HCT116 (cell line): ENCODE results near the gene TOR4A.

ENCODE experiments used
- EZH2 ChIP-seq: fragments of 200-600 bp; sonication (generic); IDR thresholded peaks from 2 replicates; pipeline ENCODE4 v1.6.1; 2017; ENCODE audit warnings: antibody characterized with exemption, mixed run types
- POLR2A ChIP-seq: IDR thresholded peaks from 2 replicates; pipeline ENCODE4 v1.7.0; 2011; ENCODE audit warnings: borderline replicate concordance; ENCODE audit not compliant: insufficient read depth, insufficient read length; ENCODE audit errors: extremely low read depth
- POLR2AphosphoS5 ChIP-seq: IDR thresholded peaks from 2 replicates; pipeline ENCODE4 v1.6.1; 2011; ENCODE audit warnings: mild to moderate bottlenecking, low read depth, low read length, moderate library complexity
- SP1 ChIP-seq: IDR thresholded peaks from 2 replicates; pipeline ENCODE4 v1.6.1; 2012; ENCODE audit warnings: low read depth
- SRF ChIP-seq: IDR thresholded peaks from 2 replicates; pipeline ENCODE4 v1.6.1; 2012; ENCODE audit warnings: low read depth
- ZFX ChIP-seq: fragments of 450-650 bp; IDR thresholded peaks from 2 replicates; pipeline ENCODE4 v1.6.1; 2017
- ZNF274 ChIP-seq: fragments of 200-500 bp; sonication (Bioruptor generic); IDR thresholded peaks from 2 replicates; pipeline ENCODE4 v1.6.1; 2014; ENCODE audit warnings: mild to moderate bottlenecking, low read depth, low read length, inconsistent platforms
- TF ChIP-seq, protein P1 (sequence below), 3 experiments: fragments of 200-600 bp in 1 of 3; sonication (generic) in 1 of 3; IDR thresholded peaks in 2 of 3; conservative IDR thresholded peaks in 1 of 3; 2 replicates each; pipeline ENCODE4 v1.5.1; 2012 to 2017; ENCODE audit warnings: low read depth in 2 of 3, low read length in 2 of 3, antibody characterized with exemption in 1 of 3, borderline replicate concordance in 1 of 3, control low read depth in 1 of 3, mild to moderate bottlenecking in 1 of 3, mixed read lengths in 1 of 3, mixed run types in 1 of 3, moderate library complexity in 1 of 3; ENCODE audit not compliant: insufficient read depth in 1 of 3
- TF ChIP-seq, protein P2 (sequence below): IDR thresholded peaks from 2 replicates; pipeline ENCODE4 v1.6.1; 2012; ENCODE audit warnings: low read depth

DNA sequence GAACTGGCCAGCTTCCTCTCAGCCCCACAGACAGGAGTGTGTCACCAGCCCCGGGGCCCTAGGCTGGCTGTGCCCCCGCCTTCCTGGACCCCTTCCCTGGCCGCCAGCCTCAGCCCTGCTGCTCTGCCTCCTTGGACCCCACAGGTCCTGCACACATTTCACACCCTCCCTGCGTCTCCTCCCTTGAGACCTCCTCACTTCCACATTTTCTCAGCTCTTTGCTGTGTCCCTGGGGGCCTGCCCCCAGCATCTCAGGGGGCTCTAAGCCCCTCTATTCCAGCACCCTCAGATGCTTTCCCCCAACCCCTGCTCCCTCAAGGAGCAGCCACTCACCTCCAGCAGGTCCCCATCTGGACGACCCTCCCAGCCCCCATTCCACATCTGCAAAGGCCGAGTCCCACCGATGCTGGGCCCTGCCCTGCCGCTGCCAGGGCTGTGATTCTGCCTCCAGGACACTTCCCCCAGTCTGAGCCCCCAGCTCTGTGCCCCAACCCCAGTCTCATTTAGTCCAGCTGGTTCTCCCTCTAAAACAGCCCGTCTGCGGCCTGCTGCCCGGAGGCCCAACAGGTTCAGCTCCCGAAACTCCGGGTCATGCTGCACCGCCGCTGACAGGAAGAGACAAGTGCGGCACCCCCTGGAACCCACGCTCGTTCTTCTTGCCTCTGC lies 42.6 kb upstream of the TOR4A start:
- TF ChIP-seq SRF (no peak), EZH2 (no peak), SP1 (no peak), ZFX (no peak), POLR2AphosphoS5 (no peak), POLR2A (no peak), ZNF274 (no peak)
- TF ChIP-seq, protein P1, sequence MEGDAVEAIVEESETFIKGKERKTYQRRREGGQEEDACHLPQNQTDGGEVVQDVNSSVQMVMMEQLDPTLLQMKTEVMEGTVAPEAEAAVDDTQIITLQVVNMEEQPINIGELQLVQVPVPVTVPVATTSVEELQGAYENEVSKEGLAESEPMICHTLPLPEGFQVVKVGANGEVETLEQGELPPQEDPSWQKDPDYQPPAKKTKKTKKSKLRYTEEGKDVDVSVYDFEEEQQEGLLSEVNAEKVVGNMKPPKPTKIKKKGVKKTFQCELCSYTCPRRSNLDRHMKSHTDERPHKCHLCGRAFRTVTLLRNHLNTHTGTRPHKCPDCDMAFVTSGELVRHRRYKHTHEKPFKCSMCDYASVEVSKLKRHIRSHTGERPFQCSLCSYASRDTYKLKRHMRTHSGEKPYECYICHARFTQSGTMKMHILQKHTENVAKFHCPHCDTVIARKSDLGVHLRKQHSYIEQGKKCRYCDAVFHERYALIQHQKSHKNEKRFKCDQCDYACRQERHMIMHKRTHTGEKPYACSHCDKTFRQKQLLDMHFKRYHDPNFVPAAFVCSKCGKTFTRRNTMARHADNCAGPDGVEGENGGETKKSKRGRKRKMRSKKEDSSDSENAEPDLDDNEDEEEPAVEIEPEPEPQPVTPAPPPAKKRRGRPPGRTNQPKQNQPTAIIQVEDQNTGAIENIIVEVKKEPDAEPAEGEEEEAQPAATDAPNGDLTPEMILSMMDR (IDR thresholded peaks at IDR 0.05 in 2 of 3, conservative IDR thresholded peaks at IDR 0.05 in 1 of 3; ENCODE audit: borderline replicate concordance in 1 of 3, insufficient read depth in 1 of 3, low read depth in 2 of 3, low read length in 2 of 3): no peak
- TF ChIP-seq, protein P2, sequence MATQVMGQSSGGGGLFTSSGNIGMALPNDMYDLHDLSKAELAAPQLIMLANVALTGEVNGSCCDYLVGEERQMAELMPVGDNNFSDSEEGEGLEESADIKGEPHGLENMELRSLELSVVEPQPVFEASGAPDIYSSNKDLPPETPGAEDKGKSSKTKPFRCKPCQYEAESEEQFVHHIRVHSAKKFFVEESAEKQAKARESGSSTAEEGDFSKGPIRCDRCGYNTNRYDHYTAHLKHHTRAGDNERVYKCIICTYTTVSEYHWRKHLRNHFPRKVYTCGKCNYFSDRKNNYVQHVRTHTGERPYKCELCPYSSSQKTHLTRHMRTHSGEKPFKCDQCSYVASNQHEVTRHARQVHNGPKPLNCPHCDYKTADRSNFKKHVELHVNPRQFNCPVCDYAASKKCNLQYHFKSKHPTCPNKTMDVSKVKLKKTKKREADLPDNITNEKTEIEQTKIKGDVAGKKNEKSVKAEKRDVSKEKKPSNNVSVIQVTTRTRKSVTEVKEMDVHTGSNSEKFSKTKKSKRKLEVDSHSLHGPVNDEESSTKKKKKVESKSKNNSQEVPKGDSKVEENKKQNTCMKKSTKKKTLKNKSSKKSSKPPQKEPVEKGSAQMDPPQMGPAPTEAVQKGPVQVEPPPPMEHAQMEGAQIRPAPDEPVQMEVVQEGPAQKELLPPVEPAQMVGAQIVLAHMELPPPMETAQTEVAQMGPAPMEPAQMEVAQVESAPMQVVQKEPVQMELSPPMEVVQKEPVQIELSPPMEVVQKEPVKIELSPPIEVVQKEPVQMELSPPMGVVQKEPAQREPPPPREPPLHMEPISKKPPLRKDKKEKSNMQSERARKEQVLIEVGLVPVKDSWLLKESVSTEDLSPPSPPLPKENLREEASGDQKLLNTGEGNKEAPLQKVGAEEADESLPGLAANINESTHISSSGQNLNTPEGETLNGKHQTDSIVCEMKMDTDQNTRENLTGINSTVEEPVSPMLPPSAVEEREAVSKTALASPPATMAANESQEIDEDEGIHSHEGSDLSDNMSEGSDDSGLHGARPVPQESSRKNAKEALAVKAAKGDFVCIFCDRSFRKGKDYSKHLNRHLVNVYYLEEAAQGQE: no peak
